AG10803 (cell line): ENCODE results near the gene ALPL.
A peak's percentile ranks its signal among the peaks of the same experiment; 100 is the strongest.

ENCODE experiments used
- DNase-seq: peaks from one replicate; pipeline ENCODE4 v3.0.0; 2010; ENCODE audit warnings: low read depth
- H3K4me3 ChIP-seq: 2 replicates; pipeline ENCODE4 v1.5.1; 2011; ENCODE audit warnings: mild to moderate bottlenecking, low read length, control low read depth
- CTCF ChIP-seq: conservative IDR thresholded peaks from 2 replicates; pipeline ENCODE4 v1.5.1; 2011; ENCODE audit warnings: mild to moderate bottlenecking, low read length, control low read depth, inconsistent platforms

Gene ALPL

GRCh38 chr1:21550866-21551475 is 41.7 kb downstream of the ALPL start:
- H3K4me3 ChIP-seq = no peak overlapping the region
- no peak for DNase-seq
- TF ChIP-seq CTCF = no peak

DNA sequence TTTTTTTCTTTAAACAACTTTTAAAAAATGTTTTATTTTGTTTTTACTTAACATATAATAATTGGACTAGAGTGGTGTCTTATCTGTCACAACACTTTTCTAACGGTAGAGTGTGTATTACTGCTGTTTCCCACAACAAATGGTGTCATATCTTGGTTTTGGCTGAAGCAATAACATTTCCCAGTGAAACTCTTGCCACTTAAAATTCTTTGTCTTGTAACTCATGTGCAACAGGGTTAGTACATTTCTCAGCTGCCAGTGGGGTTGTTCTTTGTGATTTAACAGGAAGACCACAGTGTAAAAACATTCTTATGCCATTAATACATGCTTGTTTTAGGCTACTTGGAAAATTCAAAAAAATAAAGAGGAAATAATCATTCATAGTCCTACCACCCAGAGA is 43.5 kb downstream of the ALPL start:
- H3K4me3 ChIP-seq = no peak overlapping the region
- DNase-seq = peak; percentile 98
- peak; percentile 18; the same call in 1 of the 2 replicates for TF ChIP-seq CTCF

DNA sequence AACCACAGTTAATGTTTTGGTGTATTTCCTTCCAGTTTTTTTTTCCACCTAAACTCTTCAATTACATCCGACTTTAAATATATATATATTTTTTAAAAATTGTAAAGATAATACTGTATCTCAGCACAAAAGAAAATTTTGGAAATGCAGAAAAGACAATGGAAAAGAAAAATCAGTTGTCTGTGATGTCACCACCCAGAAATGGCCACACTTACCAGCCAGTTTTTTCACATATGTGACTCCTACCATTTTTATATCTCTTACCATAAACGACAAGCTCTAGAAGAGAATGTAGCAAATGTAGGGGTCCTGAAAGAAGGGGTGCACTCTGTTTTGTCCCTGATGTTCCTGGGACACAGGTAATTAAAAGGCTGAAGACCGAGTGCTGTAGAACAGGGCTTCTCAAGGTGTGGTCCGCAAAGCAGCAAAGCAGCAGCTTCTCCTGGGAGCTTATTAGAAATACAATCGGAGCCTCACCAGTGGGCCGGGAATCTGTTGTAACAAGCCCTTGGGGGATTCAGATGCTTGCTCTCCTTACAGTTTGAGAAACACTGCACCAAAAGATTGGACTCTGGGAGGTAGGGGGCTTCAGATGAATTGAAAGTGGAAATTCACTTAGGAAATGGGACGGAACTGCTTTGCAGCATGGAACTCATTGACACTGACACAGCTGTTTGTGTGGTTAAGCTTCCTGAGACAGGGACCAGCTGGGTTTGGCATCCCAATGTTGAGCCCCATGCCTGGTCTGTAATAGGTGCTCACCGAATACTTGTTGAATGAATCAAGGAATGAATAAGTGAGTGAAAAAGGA is 44.1 kb downstream of the ALPL start:
- H3K4me3 ChIP-seq = 0 out of 2 replicates have a peak overlapping the region, but pooled peaks have one; percentile 8
- no peak for TF ChIP-seq CTCF
- DNase-seq = peak; percentile 87

- no peak for TF ChIP-seq CTCF
- H3K4me3 ChIP-seq = no peak overlapping the region
- no peak for DNase-seq
Observed at GRCh38 chr1:21559788-21560567, 50.8 kb downstream of the ALPL start.

GRCh38 chr1:21560916-21561638 is 51.9 kb downstream of the ALPL start:
- H3K4me3 ChIP-seq = no peak overlapping the region
- no peak for TF ChIP-seq CTCF
- DNase-seq = no peak

- DNase-seq = no peak
- no peak for TF ChIP-seq CTCF
- no peak overlapping the region for H3K4me3 ChIP-seq
Observed at GRCh38 chr1:21562896-21563295, 53.7 kb downstream of the ALPL start.
